GM12878 (cell line): Measurements from ENCODE around the gene SFXN2. TPM values are rescaled to one million over a fixed set of nuclear protein-coding genes. Genes with fewer than 3 reads are reported as not detected.

Experiments used
- ATAC-seq: fragments of 200-7000 bp; cut with Tn5 transposase; 3 replicates; pipeline ENCODE4 v1.9.1; 2020; ENCODE audit warnings: mild to moderate bottlenecking, moderate library complexity
- BruUV-seq: library from RNA; stranded (reverse); fragments of 400-500 nt; replicated peaks from 2 replicates; lab custom pipeline; 2021; lab: Mats Ljungman, UMichigan
- CTCF ChIA-PET: fragments of 300-600 bp; sonication (Branson Sonifier 250); formaldehyde crosslinking; extraction: SDS; loops from one replicate; lab custom pipeline; 2021; ENCODE audit warnings: inconsistent platforms; lab: Yijun Ruan, JAX
- POLR2A ChIA-PET: fragments of 350-600 bp; formaldehyde crosslinking; extraction: SDS; loops from one replicate; lab custom pipeline; 2021; ENCODE audit warnings: inconsistent platforms; lab: Charles Lee
- RAD21 ChIA-PET: fragments of 300-600 bp; sonication (Branson Sonifier 250); formaldehyde crosslinking; loops from one replicate; lab custom pipeline; 2023; ENCODE audit warnings: antibody characterized with exemption; ENCODE audit not compliant: unreplicated experiment; lab: Charles Lee
- SMC1A ChIA-PET: fragments of 300-600 bp; sonication (Branson Sonifier 250); formaldehyde crosslinking; loops from one replicate; lab custom pipeline; 2023; ENCODE audit not compliant: unreplicated experiment, uncharacterized antibody; lab: Charles Lee
- DNase-seq: peaks from one replicate; pipeline ENCODE4 v3.0.0-alpha.2; 2011; ENCODE audit warnings: low read depth, low spot score
- FAIRE-seq: peaks from 3 replicates; lab custom pipeline; 2011; peaks lifted over from hg19 to GRCh38; lab: Jason Lieb, UNC
- H2AFZ ChIP-seq: 2 replicates; pipeline ENCODE4 v1.6.0; 2011; ENCODE audit warnings: low read depth, low read length, control low read depth; ENCODE audit not compliant: control insufficient read depth
- H3K27ac ChIP-seq: 2 replicates; pipeline ENCODE4 v1.5.1; 2011; ENCODE audit warnings: control low read depth; ENCODE audit not compliant: control insufficient read depth, insufficient read depth
- H3K27me3 ChIP-seq, 2 experiments: replicated peaks in 1 of 2; 2 replicates each; pipeline versions ENCODE4 v1.6.0 to v1.6.1; 2011; ENCODE audit warnings: low read length in 1 of 2; ENCODE audit not compliant: control insufficient read depth in 2 of 2, insufficient read depth in 2 of 2
- H3K36me3 ChIP-seq, 2 experiments: 2 replicates each; pipeline ENCODE4 v1.5.1; 2011; ENCODE audit warnings: low read length in 1 of 2; ENCODE audit not compliant: control insufficient read depth in 2 of 2, insufficient read depth in 2 of 2
- H3K4me1 ChIP-seq: 2 replicates; pipeline ENCODE4 v1.6.1; 2011; ENCODE audit warnings: mild to moderate bottlenecking, low read length, moderate library complexity, mixed read lengths; ENCODE audit not compliant: control insufficient read depth, insufficient read depth
- H3K4me2 ChIP-seq: 2 replicates; pipeline ENCODE4 v1.6.0; 2011; ENCODE audit warnings: control low read depth; ENCODE audit not compliant: control insufficient read depth, insufficient read depth
- H3K4me3 ChIP-seq: fragments of 200-600 bp; sonication (generic); 2 replicates; pipeline ENCODE4 v1.5.1; 2016
- H3K79me2 ChIP-seq: 2 replicates; pipeline ENCODE4 v1.6.0; 2011; ENCODE audit warnings: low read length; ENCODE audit not compliant: control insufficient read depth, insufficient read depth
- H3K9ac ChIP-seq: 2 replicates; pipeline ENCODE4 v1.8.0; 2011; ENCODE audit warnings: low read length, control low read depth, mixed read lengths; ENCODE audit not compliant: control insufficient read depth, insufficient read depth
- H3K9me3 ChIP-seq: replicated peaks from 3 replicates; pipeline ENCODE4 v1.5.1; 2011; ENCODE audit warnings: mild to moderate bottlenecking, low read length; ENCODE audit not compliant: control insufficient read depth, insufficient read depth
- H4K20me1 ChIP-seq: 2 replicates; pipeline ENCODE4 v1.6.0; 2011; ENCODE audit not compliant: control insufficient read depth, insufficient read depth
- BACH1 ChIP-seq: fragments of 450-650 bp; IDR thresholded peaks from 2 replicates; pipeline ENCODE4 v1.6.1; 2017; ENCODE audit warnings: mild to moderate bottlenecking, borderline replicate concordance
- BHLHE40 ChIP-seq, 2 experiments: fragments of 450-650 bp in 1 of 2; IDR thresholded peaks; 2 replicates each; pipeline ENCODE4 v1.6.1; 2011 to 2017; ENCODE audit warnings: low read depth in 2 of 2, borderline replicate concordance in 1 of 2, improper control_type of control experiment in 1 of 2, low read length in 1 of 2, mild to moderate bottlenecking in 1 of 2
- CHD1 ChIP-seq: IDR thresholded peaks from 2 replicates; pipeline ENCODE4 v1.6.1; 2012; ENCODE audit warnings: low read depth, low read length, improper control_type of control experiment
- NR2F1 ChIP-seq: fragments of 450-650 bp; conservative IDR thresholded peaks from 2 replicates; pipeline ENCODE4 v1.6.1; 2017; ENCODE audit warnings: mild to moderate bottlenecking
- RUNX3 ChIP-seq: IDR thresholded peaks from 2 replicates; pipeline ENCODE4 v1.6.1; 2012; ENCODE audit warnings: low read length, inconsistent platforms
- SMAD5 ChIP-seq: IDR thresholded peaks from 2 replicates; pipeline ENCODE4 v1.6.1; 2016; ENCODE audit warnings: antibody characterized with exemption, low read depth
- SUZ12 ChIP-seq: fragments of 200-600 bp; sonication (generic); IDR thresholded peaks from one replicate; pipeline ENCODE4 v1.6.1; 2018; ENCODE audit warnings: antibody characterized with exemption, mild to moderate bottlenecking; ENCODE audit not compliant: unreplicated experiment
- TARDBP ChIP-seq: IDR thresholded peaks from 2 replicates; pipeline ENCODE4 v1.6.1; 2016; ENCODE audit warnings: borderline replicate concordance
- TCF7 ChIP-seq: IDR thresholded peaks from 2 replicates; pipeline ENCODE4 v1.6.1; 2014; ENCODE audit warnings: antibody characterized with exemption, borderline replicate concordance
- WGBS: methylation state at CpG from one replicate; pipeline ENCODE4 v1.1.6; 2016; ENCODE audit warnings: low lambda C conversion rate; ENCODE audit not compliant: insufficient replicate concordance, insufficient coverage; ENCODE audit errors: missing lambda C conversion rate; 5-methylcytosine and 5-hydroxymethylcytosine counted together
- in situ Hi-C: fragments of 300-500 bp; cut with MboI; formaldehyde crosslinking; loops from 9 replicates; pipeline ENCODE4 v1.14.3; 2018; ENCODE audit warnings: mixed read lengths
- intact Hi-C: fragments of 100-400 bp; cut with micrococcal nuclease; formaldehyde crosslinking; loops from one replicate; pipeline ENCODE4 v1.14.2; 2022; ENCODE audit not compliant: unreplicated experiment
- polyA plus RNA-seq, 11 experiments: library from polyadenylated mRNA; depleted of rRNA in 4 of 11; unstranded in 6 of 11; stranded (reverse) in 5 of 11; fragments of >200 nt; fragmentation: Nextera tagmentation in 4 of 11; fragmentation: Illumina TruSeq in 1 of 11; extraction: Ambion mirVana in 4 of 11; extraction: Trizol in 1 of 11; gene quantifications; 1 replicate in 1 of 11; 2 replicates in 10 of 11; pipeline versions ENCODE4 v1.2.1 to v1.2.3, GENCODE V29; 2011 to 2016; ENCODE audit warnings: inconsistent platforms in 2 of 11, missing spikeins in 2 of 11, low read depth in 1 of 11
- total RNA-seq, 4 experiments: library from RNA; depleted of rRNA in 3 of 4; stranded (reverse); fragments of >200 nt in 3 of 4; fragmentation: Illumina TruSeq in 1 of 4; extraction: Trizol in 1 of 4; gene quantifications; 2 replicates each; pipeline versions ENCODE4 v1.2.1 to v1.2.3, GENCODE V29; 2013 to 2021
- TF ChIP-seq, protein P1 (sequence below): IDR thresholded peaks from 2 replicates; pipeline ENCODE4 v1.6.1; 2012; ENCODE audit warnings: low read length, inconsistent platforms
- TF ChIP-seq, protein P2 (sequence below): fragments of 450-650 bp; IDR thresholded peaks from 2 replicates; pipeline ENCODE4 v1.6.1; 2017; ENCODE audit warnings: low read depth, mild to moderate bottlenecking, moderate library complexity
- TF ChIP-seq, protein P3 (sequence below): fragments of 450-650 bp; formaldehyde crosslinking; IDR thresholded peaks from 2 replicates; pipeline ENCODE4 v1.4.0; 2020; ENCODE audit warnings: mild to moderate bottlenecking, moderate library complexity

The SFXN2 gene
- total and polyA plus RNA-seq, 10 of the 15 experiments (the other 5 are each of a cell fraction or from before 2014, with no cell fraction given) = 8.8 to 22.5 (median 18.5) TPM

DNA sequence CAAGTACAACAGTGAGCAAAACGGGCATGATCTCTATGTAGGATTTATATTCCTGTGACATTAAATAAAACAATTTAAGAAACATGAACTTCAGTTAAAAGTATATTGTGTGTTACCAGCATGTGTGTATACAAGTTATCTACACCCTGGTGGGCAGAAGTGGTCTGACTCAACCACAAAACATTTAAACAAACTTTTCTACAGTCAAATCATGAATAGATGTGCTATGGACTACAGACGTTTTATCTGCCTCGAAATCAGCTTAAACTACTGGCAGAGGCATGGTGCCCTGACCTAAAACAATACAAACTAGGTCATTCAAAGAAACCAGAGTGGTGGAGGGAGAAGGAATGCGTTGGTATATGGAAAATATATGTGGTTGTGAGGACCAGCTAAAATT is 3.8 kb upstream of the SFXN2 start (continued):
- TF ChIP-seq BACH1 (no peak), NR2F1 (no peak), TCF7 (no peak), TARDBP (no peak), CHD1 (no peak), RUNX3 (peak; percentile 92)
- TF ChIP-seq, protein P1, sequence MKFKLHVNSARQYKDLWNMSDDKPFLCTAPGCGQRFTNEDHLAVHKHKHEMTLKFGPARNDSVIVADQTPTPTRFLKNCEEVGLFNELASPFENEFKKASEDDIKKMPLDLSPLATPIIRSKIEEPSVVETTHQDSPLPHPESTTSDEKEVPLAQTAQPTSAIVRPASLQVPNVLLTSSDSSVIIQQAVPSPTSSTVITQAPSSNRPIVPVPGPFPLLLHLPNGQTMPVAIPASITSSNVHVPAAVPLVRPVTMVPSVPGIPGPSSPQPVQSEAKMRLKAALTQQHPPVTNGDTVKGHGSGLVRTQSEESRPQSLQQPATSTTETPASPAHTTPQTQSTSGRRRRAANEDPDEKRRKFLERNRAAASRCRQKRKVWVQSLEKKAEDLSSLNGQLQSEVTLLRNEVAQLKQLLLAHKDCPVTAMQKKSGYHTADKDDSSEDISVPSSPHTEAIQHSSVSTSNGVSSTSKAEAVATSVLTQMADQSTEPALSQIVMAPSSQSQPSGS = peak; percentile 29; the same call in 1 of the 2 replicates
- TF ChIP-seq, protein P2, sequence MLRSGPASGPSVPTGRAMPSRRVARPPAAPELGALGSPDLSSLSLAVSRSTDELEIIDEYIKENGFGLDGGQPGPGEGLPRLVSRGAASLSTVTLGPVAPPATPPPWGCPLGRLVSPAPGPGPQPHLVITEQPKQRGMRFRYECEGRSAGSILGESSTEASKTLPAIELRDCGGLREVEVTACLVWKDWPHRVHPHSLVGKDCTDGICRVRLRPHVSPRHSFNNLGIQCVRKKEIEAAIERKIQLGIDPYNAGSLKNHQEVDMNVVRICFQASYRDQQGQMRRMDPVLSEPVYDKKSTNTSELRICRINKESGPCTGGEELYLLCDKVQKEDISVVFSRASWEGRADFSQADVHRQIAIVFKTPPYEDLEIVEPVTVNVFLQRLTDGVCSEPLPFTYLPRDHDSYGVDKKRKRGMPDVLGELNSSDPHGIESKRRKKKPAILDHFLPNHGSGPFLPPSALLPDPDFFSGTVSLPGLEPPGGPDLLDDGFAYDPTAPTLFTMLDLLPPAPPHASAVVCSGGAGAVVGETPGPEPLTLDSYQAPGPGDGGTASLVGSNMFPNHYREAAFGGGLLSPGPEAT = no peak
- TF ChIP-seq, all 136 proteins: peak for 6

DNA sequence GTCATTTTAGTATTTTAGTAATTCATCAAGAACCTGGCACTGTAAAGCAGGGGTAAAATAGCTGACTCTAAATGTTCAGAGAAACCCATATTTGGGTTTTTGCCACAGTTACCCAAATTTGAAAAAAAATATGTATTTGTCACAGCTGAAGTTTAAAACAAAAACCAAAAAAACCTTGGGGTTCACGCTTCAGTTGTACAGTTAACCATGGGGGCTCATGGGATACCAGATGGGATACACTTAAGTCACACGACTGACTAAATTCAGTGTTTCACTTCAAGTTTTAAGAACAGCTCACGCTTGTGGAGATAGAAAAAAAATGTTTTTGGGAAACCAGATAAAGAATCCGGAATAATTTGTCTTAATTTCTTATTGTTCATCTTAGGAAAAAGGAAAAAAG is 2.3 kb upstream of the SFXN2 start:
- Histone ChIP-seq H3K27me3 (no peaks in the 10 kb centered on the region), H3K4me2 (peak overlapping the region; percentile 51), H3K9me3 (no peaks in the 10 kb centered on the region), H3K27ac (peak overlapping the region; percentile 88), H3K4me3 (peak overlapping the region; percentile 90), H3K36me3 (no peaks in the 10 kb centered on the region), H4K20me1 (no peaks in the 10 kb centered on the region), H3K79me2 (peaks cover 73% of the 10 kb centered on the region), H3K4me1 (peaks cover 17% of the 10 kb centered on the region), H3K9ac (peak overlapping the region; percentile 84), H2AFZ (peak overlapping the region; percentile 64)
- POLR2A ChIA-PET = interaction anchor here (0.6 to 5.8 kb wide), 13 partner anchors 9 to 112 kb away, joined by 3 to 73 read pairs (median 13); partner anchors contain the start of genes TRIM8 and WBP1L
- SMC1A ChIA-PET = interaction anchor here (0.6 to 9.5 kb wide), 14 partner anchors 8 to 753 kb away, joined by 3 to 140 read pairs (median 4); partner anchors contain the start of genes ACTR1A, SUFU and TRIM8
- BruUV-seq = no TSS peak
- RAD21 ChIA-PET = interaction anchor here (1.0 to 9.6 kb wide), 6 partner anchors 32 to 209 kb away, joined by 5 to 140 read pairs (median 47); partner anchors contain the start of genes ACTR1A, SUFU, TRIM8 and WBP1L
- CTCF ChIA-PET = interaction anchor here (0.9 to 8.5 kb wide), 8 partner anchors 9 to 208 kb away, joined by 3 to 114 read pairs (median 6); partner anchors contain the start of genes SUFU and TRIM8
- peak; percentile 41 for FAIRE-seq
- DNase-seq = no peak
- intact Hi-C loops = loop anchor here (2.0 to 10.0 kb wide), 4 partner anchors 33 to 280 kb away; partner anchors contain the start of genes ACTR1A, CUEDC2 and SUFU
- no peak for ATAC-seq
- in situ Hi-C loops = no loop called here
- 3% methylated on average over 4 of the region's 4 CpGs for WGBS
- TF ChIP-seq SUZ12 (no peak), RUNX3 (peak; percentile 60), BHLHE40 (IDR thresholded peaks at IDR 0.05; ENCODE audit: borderline replicate concordance in 1 of 2, low read depth in 2 of 2, low read length in 1 of 2) (peak; percentile 75 to 78; a peak in 3 of 4 replicates), SMAD5 (no peak)
- TF ChIP-seq, protein P3, sequence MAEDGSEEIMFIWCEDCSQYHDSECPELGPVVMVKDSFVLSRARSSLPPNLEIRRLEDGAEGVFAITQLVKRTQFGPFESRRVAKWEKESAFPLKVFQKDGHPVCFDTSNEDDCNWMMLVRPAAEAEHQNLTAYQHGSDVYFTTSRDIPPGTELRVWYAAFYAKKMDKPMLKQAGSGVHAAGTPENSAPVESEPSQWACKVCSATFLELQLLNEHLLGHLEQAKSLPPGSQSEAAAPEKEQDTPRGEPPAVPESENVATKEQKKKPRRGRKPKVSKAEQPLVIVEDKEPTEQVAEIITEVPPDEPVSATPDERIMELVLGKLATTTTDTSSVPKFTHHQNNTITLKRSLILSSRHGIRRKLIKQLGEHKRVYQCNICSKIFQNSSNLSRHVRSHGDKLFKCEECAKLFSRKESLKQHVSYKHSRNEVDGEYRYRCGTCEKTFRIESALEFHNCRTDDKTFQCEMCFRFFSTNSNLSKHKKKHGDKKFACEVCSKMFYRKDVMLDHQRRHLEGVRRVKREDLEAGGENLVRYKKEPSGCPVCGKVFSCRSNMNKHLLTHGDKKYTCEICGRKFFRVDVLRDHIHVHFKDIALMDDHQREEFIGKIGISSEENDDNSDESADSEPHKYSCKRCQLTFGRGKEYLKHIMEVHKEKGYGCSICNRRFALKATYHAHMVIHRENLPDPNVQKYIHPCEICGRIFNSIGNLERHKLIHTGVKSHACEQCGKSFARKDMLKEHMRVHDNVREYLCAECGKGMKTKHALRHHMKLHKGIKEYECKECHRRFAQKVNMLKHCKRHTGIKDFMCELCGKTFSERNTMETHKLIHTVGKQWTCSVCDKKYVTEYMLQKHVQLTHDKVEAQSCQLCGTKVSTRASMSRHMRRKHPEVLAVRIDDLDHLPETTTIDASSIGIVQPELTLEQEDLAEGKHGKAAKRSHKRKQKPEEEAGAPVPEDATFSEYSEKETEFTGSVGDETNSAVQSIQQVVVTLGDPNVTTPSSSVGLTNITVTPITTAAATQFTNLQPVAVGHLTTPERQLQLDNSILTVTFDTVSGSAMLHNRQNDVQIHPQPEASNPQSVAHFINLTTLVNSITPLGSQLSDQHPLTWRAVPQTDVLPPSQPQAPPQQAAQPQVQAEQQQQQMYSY (CRISPR knock-in tag) = no peak
